Activated CD8-positive, alpha-beta T cell treated with anti-CD3 and anti-CD28 coated beads, Interleukin-2, amount 10 ng/mL, durations not matched to agents 7 days and 5 days (primary cell): ENCODE measurements around the gene PLPP4. TPM values are rescaled to one million over a fixed set of nuclear protein-coding genes. Genes with fewer than 3 reads are reported as not detected.

Experiments used
- ATAC-seq: fragments of 150-1000 bp; cut with Tn5 transposase; one replicate; pipeline ENCODE4 v1.10.0; 2021; ENCODE audit warnings: moderate library complexity
- CTCF ChIA-PET: fragments of 350-600 bp; sonication (Branson Sonifier 250); formaldehyde crosslinking; loops from one replicate; lab custom pipeline; 2021; ENCODE audit warnings: antibody characterized with exemption; lab: Charles Lee
- POLR2A ChIA-PET: fragments of 350-600 bp; sonication (Branson Sonifier 250); formaldehyde crosslinking; loops from one replicate; lab custom pipeline; 2021; ENCODE audit warnings: antibody characterized with exemption; lab: Charles Lee
- DNase-seq: peaks from one replicate; pipeline ENCODE4 v3.0.0-alpha.2; 2020
- H3K27ac Mint-ChIP-seq: one replicate; pipeline ENCODE4 v1.8.0; 2021; ENCODE audit warnings: mild to moderate bottlenecking, mixed read lengths
- H3K27me3 Mint-ChIP-seq: one replicate; pipeline ENCODE4 v1.8.0; 2021; ENCODE audit warnings: low read depth, mixed read lengths
- H3K36me3 Mint-ChIP-seq: one replicate; pipeline ENCODE4 v1.8.0; 2021; ENCODE audit warnings: low read depth, mixed read lengths
- H3K4me1 Mint-ChIP-seq: one replicate; pipeline ENCODE4 v1.8.0; 2021; ENCODE audit warnings: low read depth, mixed read lengths
- H3K4me3 Mint-ChIP-seq: one replicate; pipeline ENCODE4 v1.8.0; 2021; ENCODE audit warnings: mild to moderate bottlenecking, mixed read lengths
- H3K9me3 Mint-ChIP-seq: one replicate; pipeline ENCODE4 v1.8.0; 2022; ENCODE audit warnings: mixed read lengths; ENCODE audit not compliant: insufficient read depth
- total RNA-seq, 2 experiments: library from RNA; stranded (reverse); gene quantifications; one replicate each; pipeline ENCODE4 v1.2.3, GENCODE V29; 2021

The PLPP4 gene
- total RNA-seq, 2 experiments from 2014 or later: not detected

- H3K4me3 Mint-ChIP-seq: no peak overlapping the region
- no peaks in the 10 kb centered on the region for H3K9me3 Mint-ChIP-seq
- no peak for ATAC-seq
- ChIA-PET POLR2A (no interaction called here), CTCF (no interaction called here)
- no peak overlapping the region for H3K27ac Mint-ChIP-seq
- H3K36me3 Mint-ChIP-seq: no peaks in the 10 kb centered on the region
- no peaks in the 10 kb centered on the region for H3K4me1 Mint-ChIP-seq
- no peak for DNase-seq
- no peaks in the 10 kb centered on the region for H3K27me3 Mint-ChIP-seq
Observed at GRCh38 chr10:120571266-120571665, 114.2 kb downstream of the PLPP4 start.

DNA sequence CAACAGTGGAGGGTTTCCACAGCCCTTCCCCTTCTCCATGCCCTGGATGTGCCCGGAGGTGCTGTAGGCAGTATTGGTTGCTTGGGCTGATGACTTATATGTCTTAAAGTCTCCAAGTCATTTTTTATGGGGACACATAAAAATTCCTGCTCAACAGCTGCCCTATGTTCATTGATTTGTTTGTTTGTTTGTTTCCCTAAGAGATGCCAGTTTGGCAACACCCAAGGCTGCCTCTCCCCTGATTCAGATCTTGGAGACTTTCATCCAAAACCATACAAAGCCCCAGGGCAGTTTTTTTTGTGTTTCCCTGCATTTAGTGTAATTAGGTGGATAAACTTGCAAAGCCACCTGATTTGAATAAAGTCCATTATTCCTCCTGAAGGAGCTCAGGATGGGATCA, 115.3 kb downstream of the PLPP4 start:
- CTCF ChIA-PET: no interaction called here
- Mint-ChIP-seq H3K4me3 (no peak overlapping the region), H3K36me3 (no peaks in the 10 kb centered on the region), H3K4me1 (no peaks in the 10 kb centered on the region), H3K9me3 (no peaks in the 10 kb centered on the region), H3K27me3 (no peaks in the 10 kb centered on the region), H3K27ac (no peak overlapping the region)
- POLR2A ChIA-PET: no interaction called here
- DNase-seq (no peak), ATAC-seq (no peak)

GRCh38 chr10:120573355-120573754, 116.3 kb downstream of the PLPP4 start:
- Mint-ChIP-seq H3K9me3 (no peaks in the 10 kb centered on the region), H3K36me3 (no peaks in the 10 kb centered on the region), H3K4me1 (no peaks in the 10 kb centered on the region), H3K27me3 (no peaks in the 10 kb centered on the region), H3K4me3 (no peak overlapping the region), H3K27ac (no peak overlapping the region)
- ChIA-PET CTCF (no interaction called here), POLR2A (no interaction called here)
- ATAC-seq (no peak), DNase-seq (no peak)

GRCh38 chr10:120574981-120575380, 118.0 kb downstream of the PLPP4 start:
- ChIA-PET CTCF (no interaction called here), POLR2A (no interaction called here)
- Mint-ChIP-seq H3K4me1 (no peaks in the 10 kb centered on the region), H3K27ac (no peak overlapping the region), H3K36me3 (no peaks in the 10 kb centered on the region), H3K9me3 (no peaks in the 10 kb centered on the region), H3K27me3 (no peaks in the 10 kb centered on the region), H3K4me3 (no peak overlapping the region)
- DNase-seq (no peak), ATAC-seq (no peak)

- Mint-ChIP-seq H3K27me3 (no peaks in the 10 kb centered on the region), H3K4me3 (no peak overlapping the region), H3K27ac (no peak overlapping the region), H3K9me3 (no peaks in the 10 kb centered on the region), H3K36me3 (no peaks in the 10 kb centered on the region), H3K4me1 (no peaks in the 10 kb centered on the region)
- POLR2A ChIA-PET: no interaction called here
- CTCF ChIA-PET: no interaction called here
- no peak for DNase-seq
- ATAC-seq: no peak
Observed at GRCh38 chr10:120575411-120575810, 118.4 kb downstream of the PLPP4 start.

GRCh38 chr10:120578134-120578533, 121.1 kb downstream of the PLPP4 start:
- ChIA-PET POLR2A (no interaction called here), CTCF (no interaction called here)
- ATAC-seq: no peak
- Mint-ChIP-seq H3K27ac (no peak overlapping the region), H3K9me3 (no peaks in the 10 kb centered on the region), H3K4me3 (no peak overlapping the region), H3K36me3 (no peaks in the 10 kb centered on the region), H3K27me3 (no peaks in the 10 kb centered on the region), H3K4me1 (no peaks in the 10 kb centered on the region)
- no peak for DNase-seq

- Mint-ChIP-seq H3K4me3 (no peak overlapping the region), H3K9me3 (no peaks in the 10 kb centered on the region), H3K36me3 (no peaks in the 10 kb centered on the region), H3K4me1 (no peaks in the 10 kb centered on the region), H3K27ac (no peak overlapping the region), H3K27me3 (no peaks in the 10 kb centered on the region)
- ChIA-PET POLR2A (no interaction called here), CTCF (no interaction called here)
- ATAC-seq: no peak
- no peak for DNase-seq
Observed at GRCh38 chr10:120578890-120579289, 121.9 kb downstream of the PLPP4 start.

DNA sequence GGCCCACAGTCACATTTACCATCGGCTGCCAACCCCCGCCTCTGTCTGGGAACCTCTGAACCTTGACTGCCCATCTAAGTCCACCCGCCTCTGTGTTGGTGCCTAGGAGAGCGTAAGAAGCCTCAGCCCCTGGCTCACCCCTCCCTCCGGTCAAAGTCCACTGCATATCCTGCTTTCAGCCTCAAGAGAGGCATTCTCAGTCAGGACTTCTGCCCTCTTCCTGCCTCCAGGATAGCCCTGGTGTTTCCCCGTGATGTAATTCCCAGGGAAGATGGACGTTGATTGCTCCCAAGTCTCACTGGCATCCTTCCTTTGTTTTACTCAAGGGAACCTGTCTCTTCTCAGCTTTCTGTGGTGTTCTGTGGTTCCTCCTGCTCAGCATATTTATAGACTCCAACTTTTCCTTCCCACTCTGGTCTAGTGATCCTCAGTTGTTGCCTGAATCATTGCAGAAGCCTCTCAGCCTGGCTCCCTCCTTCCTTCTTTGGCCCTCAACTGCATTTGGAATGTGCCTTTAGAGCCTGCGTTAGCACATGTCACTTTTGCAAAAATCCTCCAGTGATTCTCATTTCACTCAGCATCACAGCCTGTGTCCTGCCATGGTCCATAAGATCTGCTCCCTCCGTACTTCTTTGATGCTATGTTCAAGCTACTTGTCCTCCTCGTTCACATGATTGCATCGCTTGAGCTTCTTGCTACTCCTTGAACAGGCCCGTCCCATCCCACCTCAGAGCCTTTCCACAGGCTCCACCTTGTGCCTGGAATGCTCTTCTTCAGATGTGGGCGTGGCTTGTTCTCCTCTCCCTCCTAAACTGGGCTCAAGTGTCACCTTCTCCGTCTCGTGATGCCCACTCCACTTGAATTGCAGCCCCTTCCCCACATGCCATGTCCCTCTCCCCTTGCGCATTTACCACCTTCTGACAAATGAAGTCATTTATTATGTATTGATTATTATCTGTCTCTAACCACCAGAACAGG, 124.2 kb downstream of the PLPP4 start:
- no peak overlapping the region for H3K4me3 Mint-ChIP-seq
- H3K4me1 Mint-ChIP-seq: no peaks in the 10 kb centered on the region
- DNase-seq: no peak
- H3K27me3 Mint-ChIP-seq: no peaks in the 10 kb centered on the region
- H3K27ac Mint-ChIP-seq: no peak overlapping the region
- no peak for ATAC-seq
- no peaks in the 10 kb centered on the region for H3K36me3 Mint-ChIP-seq
- ChIA-PET CTCF (no interaction called here), POLR2A (no interaction called here)
- no peaks in the 10 kb centered on the region for H3K9me3 Mint-ChIP-seq

GRCh38 chr10:120582753-120583152, 125.7 kb downstream of the PLPP4 start:
- no peak for DNase-seq

DNA sequence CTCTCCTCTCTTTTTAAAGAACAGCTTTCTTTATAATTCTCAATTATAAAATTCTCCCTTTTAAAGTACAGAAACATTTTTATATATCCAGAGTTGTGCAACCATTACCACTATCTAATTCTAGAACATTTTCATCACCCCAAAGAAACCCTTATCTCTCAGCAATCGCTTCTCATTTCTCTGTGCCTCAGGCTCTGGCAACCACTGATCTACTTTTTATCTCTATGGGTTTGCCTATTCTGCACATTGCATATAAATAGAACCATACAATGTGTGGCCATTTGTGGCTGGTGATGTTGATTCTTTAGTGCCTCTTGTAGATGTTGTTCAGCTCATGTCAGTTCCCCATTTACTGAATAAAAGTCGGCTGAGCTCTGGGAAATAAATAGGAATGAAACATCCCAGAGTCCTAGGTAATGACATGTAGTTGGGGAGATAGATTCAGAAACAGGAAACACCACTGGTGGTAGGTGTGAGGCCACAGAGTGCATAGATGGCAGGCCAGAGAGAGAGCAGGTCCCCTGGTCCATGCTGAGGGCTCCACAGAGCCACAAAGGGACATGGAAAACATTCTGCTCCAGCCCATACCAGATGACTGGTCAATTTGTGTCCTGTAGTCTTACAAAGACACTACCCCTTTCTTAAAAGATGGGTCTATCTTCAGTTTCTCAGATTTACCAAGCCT, 126.5 kb downstream of the PLPP4 start:
- Mint-ChIP-seq H3K9me3 (no peaks in the 10 kb centered on the region), H3K4me3 (no peak overlapping the region), H3K27ac (no peak overlapping the region), H3K4me1 (no peaks in the 10 kb centered on the region), H3K36me3 (no peaks in the 10 kb centered on the region), H3K27me3 (no peaks in the 10 kb centered on the region)
- no peak for DNase-seq
- POLR2A ChIA-PET: no interaction called here
- ATAC-seq: no peak
- CTCF ChIA-PET: no interaction called here

More at GRCh38 chr10:120582753-120583152, 125.7 kb downstream of the PLPP4 start:
- CTCF ChIA-PET: no interaction called here
- ATAC-seq: no peak
- Mint-ChIP-seq H3K9me3 (no peaks in the 10 kb centered on the region), H3K36me3 (no peaks in the 10 kb centered on the region), H3K4me1 (no peaks in the 10 kb centered on the region), H3K27ac (no peak overlapping the region), H3K27me3 (no peaks in the 10 kb centered on the region), H3K4me3 (no peak overlapping the region)
- POLR2A ChIA-PET: no interaction called here

- no peak for ATAC-seq
- Mint-ChIP-seq H3K36me3 (no peaks in the 10 kb centered on the region), H3K27me3 (no peaks in the 10 kb centered on the region), H3K4me1 (no peaks in the 10 kb centered on the region), H3K4me3 (no peak overlapping the region), H3K9me3 (no peaks in the 10 kb centered on the region), H3K27ac (no peak overlapping the region)
- no peak for DNase-seq
- ChIA-PET POLR2A (no interaction called here), CTCF (no interaction called here)
Observed at GRCh38 chr10:120584786-120585185, 127.8 kb downstream of the PLPP4 start.

- ChIA-PET CTCF (no interaction called here), POLR2A (no interaction called here)
- ATAC-seq (no peak), DNase-seq (no peak)
- H3K27ac Mint-ChIP-seq: no peak overlapping the region
- H3K9me3 Mint-ChIP-seq: no peaks in the 10 kb centered on the region
- H3K4me1 Mint-ChIP-seq: no peaks in the 10 kb centered on the region
- H3K36me3 Mint-ChIP-seq: no peaks in the 10 kb centered on the region
- H3K4me3 Mint-ChIP-seq: no peak overlapping the region
- no peaks in the 10 kb centered on the region for H3K27me3 Mint-ChIP-seq
Observed at GRCh38 chr10:120586471-120586872, 129.4 kb downstream of the PLPP4 start.
